PC-3 (cell line): Measurements from ENCODE around the gene HDX. TPM values are rescaled to one million over a fixed set of nuclear protein-coding genes. Genes with fewer than 3 reads are reported as not detected.
"Not testable (repeated sequence)": the region's sequence is repeated elsewhere in the genome, so short reads cannot be mapped to it uniquely, and the experiment has no call there.

ENCODE experiments used
- ATAC-seq: fragments of 200-7000 bp; cut with Tn5 transposase; 2 replicates; pipeline ENCODE4 v1.9.1; 2020; ENCODE audit warnings: mild to moderate bottlenecking, moderate library complexity
- BruUV-seq: library from RNA; stranded (reverse); fragments of 400-500 nt; replicated peaks from 2 replicates; lab custom pipeline; 2021; lab: Mats Ljungman, UMichigan
- CTCF ChIA-PET: fragments of 300-600 bp; sonication (Branson Sonifier 250); formaldehyde crosslinking; loops from one replicate; lab custom pipeline; 2022; ENCODE audit warnings: antibody characterized with exemption; lab: Charles Lee
- POLR2A ChIA-PET: fragments of 300-600 bp; sonication (Branson Sonifier 250); formaldehyde crosslinking; loops from one replicate; lab custom pipeline; 2022; ENCODE audit warnings: antibody characterized with exemption; ENCODE audit not compliant: unreplicated experiment; lab: Charles Lee
- DNase-seq: peaks from one replicate; pipeline ENCODE4 v3.0.0-alpha.2; 2015
- H2AFZ ChIP-seq: fragments of 300-600 bp; sonication (generic); 2 replicates; pipeline ENCODE4 v1.6.0; 2016; ENCODE audit warnings: antibody characterized with exemption, low read length
- H3F3A ChIP-seq: fragments of 300-600 bp; sonication (generic); one replicate; pipeline ENCODE4 v1.6.0; 2017; ENCODE audit warnings: antibody characterized with exemption, low read length, control low read depth, mild to moderate bottlenecking; ENCODE audit not compliant: unreplicated experiment
- H3K27ac ChIP-seq: fragments of 300-600 bp; sonication (generic); 2 replicates; pipeline ENCODE4 v1.5.1; 2016; ENCODE audit warnings: mild to moderate bottlenecking, low read length
- H3K27me3 ChIP-seq: fragments of 300-600 bp; sonication (generic); 2 replicates; pipeline ENCODE4 v1.6.1; 2016; ENCODE audit warnings: low read length, mixed read lengths
- H3K36me3 ChIP-seq: fragments of 300-600 bp; sonication (generic); 2 replicates; pipeline ENCODE4 v1.6.1; 2016; ENCODE audit warnings: low read depth, mixed run types, low read length, mixed read lengths
- H3K4me1 ChIP-seq: fragments of 300-600 bp; sonication (generic); 2 replicates; pipeline ENCODE4 v1.5.1; 2016; ENCODE audit warnings: low read length; ENCODE audit not compliant: insufficient read depth
- H3K4me2 ChIP-seq: fragments of 300-600 bp; sonication (generic); 2 replicates; pipeline ENCODE4 v1.6.0; 2016; ENCODE audit warnings: low read length
- H3K4me3 ChIP-seq: fragments of 300-600 bp; sonication (generic); 2 replicates; pipeline ENCODE4 v1.5.1; 2016; ENCODE audit warnings: mild to moderate bottlenecking, low read length, mixed read lengths
- H3K79me2 ChIP-seq: fragments of 300-600 bp; sonication (generic); 2 replicates; pipeline ENCODE4 v1.6.1; 2017; ENCODE audit warnings: low read length, mixed read lengths
- H3K9ac ChIP-seq: fragments of 300-600 bp; sonication (generic); 2 replicates; pipeline ENCODE4 v1.6.0; 2016; ENCODE audit warnings: mild to moderate bottlenecking, low read length
- H3K9me2 ChIP-seq: fragments of 300-600 bp; sonication (generic); replicated peaks from 2 replicates; pipeline ENCODE4 v1.6.1; 2016; ENCODE audit warnings: mixed run types, low read length, mixed read lengths
- H3K9me3 ChIP-seq: fragments of 300-600 bp; sonication (generic); 2 replicates; pipeline ENCODE4 v1.6.1; 2016; ENCODE audit warnings: low read length, mixed read lengths
- H4K20me1 ChIP-seq: fragments of 300-600 bp; sonication (generic); 2 replicates; pipeline ENCODE4 v1.6.1; 2016; ENCODE audit warnings: low read length, mixed read lengths
- EZH2 ChIP-seq: fragments of 300-600 bp; sonication (generic); IDR thresholded peaks from one replicate; pipeline ENCODE4 v1.6.1; 2017; ENCODE audit warnings: antibody characterized with exemption, mild to moderate bottlenecking, low read length; ENCODE audit not compliant: unreplicated experiment
- EZH2phosphoT487 ChIP-seq: fragments of 300-600 bp; sonication (generic); IDR thresholded peaks from 2 replicates; pipeline ENCODE4 v1.6.1; 2018; ENCODE audit warnings: mild to moderate bottlenecking, antibody characterized with exemption, low read length, borderline replicate concordance
- intact Hi-C: fragments of 100-400 bp; cut with micrococcal nuclease; formaldehyde crosslinking; loops from 2 replicates; pipeline ENCODE4 v1.9.0; 2023
- total RNA-seq: library from RNA; depleted of rRNA; stranded (reverse); fragments of >200 nt; gene quantifications from 2 replicates; pipeline ENCODE4 v1.2.3, GENCODE V29; 2014
- TF ChIP-seq, protein P1 (sequence below): fragments of 300-600 bp; sonication (generic); conservative IDR thresholded peaks from 2 replicates; pipeline ENCODE4 v1.5.1; 2017; ENCODE audit warnings: antibody characterized with exemption, low read depth, mild to moderate bottlenecking, low read length

Gene HDX
- total RNA-seq, 1 experiment from 2014 or later, result 3.4 TPM

DNA sequence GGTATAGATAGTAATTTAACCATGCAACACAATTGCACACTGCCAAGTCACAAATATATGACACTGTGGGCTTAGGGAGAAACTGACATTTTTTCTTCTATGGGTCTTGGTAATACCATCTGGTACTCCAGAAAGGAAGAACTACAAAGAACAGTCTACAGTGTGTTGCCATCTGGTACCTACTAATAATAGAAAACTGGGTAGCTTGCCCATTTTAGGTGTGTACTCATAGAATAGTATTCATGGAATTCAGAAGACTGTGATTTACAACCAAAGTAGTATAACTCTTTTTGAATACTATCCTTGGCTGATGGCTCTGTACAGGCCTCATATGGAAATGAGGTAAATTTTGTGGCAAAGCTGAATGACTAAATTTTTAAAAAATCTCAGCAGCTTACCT is 181.6 kb downstream of the HDX start:
- no peak overlapping the region for H3K4me3 ChIP-seq
- TF ChIP-seq EZH2, result no peak
- TF ChIP-seq EZH2phosphoT487, result no peak
- no peak for ATAC-seq

DNA sequence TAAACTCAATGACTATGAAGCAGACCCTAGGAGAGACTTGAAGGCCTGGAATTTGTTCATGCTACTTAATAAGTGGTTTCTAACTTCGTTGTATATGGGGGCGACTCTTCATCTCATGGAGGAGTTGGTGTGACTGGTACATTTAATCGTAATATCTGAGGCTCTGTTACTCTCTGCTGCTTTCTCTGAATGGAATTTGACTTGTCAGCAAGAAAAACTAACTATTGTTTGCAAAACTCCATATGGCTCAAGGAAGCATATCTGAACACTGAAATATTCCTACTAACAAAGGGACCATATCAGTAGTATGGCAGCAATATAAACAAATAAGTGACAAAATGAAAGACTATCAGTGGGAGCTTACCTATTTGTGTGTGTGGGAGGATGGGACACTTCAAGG is 182.2 kb downstream of the HDX start:
- H4K20me1 ChIP-seq, result no peaks in the 10 kb centered on the region
- ATAC-seq, result no peak
- no peak overlapping the region for H3K27ac ChIP-seq
- no peak overlapping the region for H2AFZ ChIP-seq
- H3F3A ChIP-seq, result no peaks in the 10 kb centered on the region
- H3K79me2 ChIP-seq, result no peaks in the 10 kb centered on the region
- no peak overlapping the region for H3K4me3 ChIP-seq
- no peaks in the 10 kb centered on the region for H3K36me3 ChIP-seq
- no peak overlapping the region for H3K4me2 ChIP-seq
- no TSS peak for BruUV-seq
- DNase-seq, result no peak
- ChIA-PET CTCF (no interaction called here), POLR2A (no interaction called here)
- no peaks in the 10 kb centered on the region for H3K4me1 ChIP-seq
- TF ChIP-seq EZH2, result no peak
- no peak for TF ChIP-seq EZH2phosphoT487
- TF ChIP-seq, protein P1, sequence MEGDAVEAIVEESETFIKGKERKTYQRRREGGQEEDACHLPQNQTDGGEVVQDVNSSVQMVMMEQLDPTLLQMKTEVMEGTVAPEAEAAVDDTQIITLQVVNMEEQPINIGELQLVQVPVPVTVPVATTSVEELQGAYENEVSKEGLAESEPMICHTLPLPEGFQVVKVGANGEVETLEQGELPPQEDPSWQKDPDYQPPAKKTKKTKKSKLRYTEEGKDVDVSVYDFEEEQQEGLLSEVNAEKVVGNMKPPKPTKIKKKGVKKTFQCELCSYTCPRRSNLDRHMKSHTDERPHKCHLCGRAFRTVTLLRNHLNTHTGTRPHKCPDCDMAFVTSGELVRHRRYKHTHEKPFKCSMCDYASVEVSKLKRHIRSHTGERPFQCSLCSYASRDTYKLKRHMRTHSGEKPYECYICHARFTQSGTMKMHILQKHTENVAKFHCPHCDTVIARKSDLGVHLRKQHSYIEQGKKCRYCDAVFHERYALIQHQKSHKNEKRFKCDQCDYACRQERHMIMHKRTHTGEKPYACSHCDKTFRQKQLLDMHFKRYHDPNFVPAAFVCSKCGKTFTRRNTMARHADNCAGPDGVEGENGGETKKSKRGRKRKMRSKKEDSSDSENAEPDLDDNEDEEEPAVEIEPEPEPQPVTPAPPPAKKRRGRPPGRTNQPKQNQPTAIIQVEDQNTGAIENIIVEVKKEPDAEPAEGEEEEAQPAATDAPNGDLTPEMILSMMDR, result no peak
- no peaks in the 10 kb centered on the region for H3K9me2 ChIP-seq
- no peaks in the 10 kb centered on the region for H3K9me3 ChIP-seq
- no peaks in the 10 kb centered on the region for H3K27me3 ChIP-seq
- intact Hi-C loops, result no loop called here
- no peak overlapping the region for H3K9ac ChIP-seq

More for the DNA sequence above, 181.6 kb downstream of the HDX start:
- Histone ChIP-seq H3K9ac (no peak overlapping the region), H3K4me1 (no peaks in the 10 kb centered on the region), H3K36me3 (no peaks in the 10 kb centered on the region), H3K79me2 (no peaks in the 10 kb centered on the region), H4K20me1 (no peaks in the 10 kb centered on the region), H3K4me2 (no peak overlapping the region), H3K9me2 (no peaks in the 10 kb centered on the region), H2AFZ (no peak overlapping the region), H3K27me3 (no peaks in the 10 kb centered on the region), H3F3A (no peaks in the 10 kb centered on the region), H3K27ac (no peak overlapping the region), H3K9me3 (no peaks in the 10 kb centered on the region)
- DNase-seq, result no peak
- intact Hi-C loops, result no loop called here
- POLR2A ChIA-PET, result no interaction called here
- CTCF ChIA-PET, result no interaction called here
- no TSS peak for BruUV-seq

DNA sequence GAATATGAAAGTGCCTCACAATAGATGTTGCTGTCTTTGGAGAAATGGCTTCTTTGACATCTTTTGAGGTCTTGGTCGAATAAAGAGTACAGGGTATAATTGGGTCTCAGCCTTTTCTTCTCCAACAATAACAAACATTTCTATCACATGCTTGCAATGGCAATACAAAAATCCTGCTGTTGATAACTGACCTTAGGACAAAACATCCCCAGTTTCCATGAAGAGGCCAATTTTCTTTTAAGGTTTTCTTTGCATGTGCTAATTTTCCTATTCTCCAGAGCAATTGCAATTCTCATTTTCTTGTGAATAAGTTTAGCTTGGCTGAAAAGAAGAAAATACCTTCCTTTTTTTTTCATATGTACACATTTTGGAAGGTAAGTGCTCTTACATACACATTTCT is 183.6 kb downstream of the HDX start:
- no peak for ATAC-seq
- Histone ChIP-seq H3K4me1 (no peaks in the 10 kb centered on the region), H3K9me2 (no peaks in the 10 kb centered on the region), H3F3A (no peaks in the 10 kb centered on the region), H2AFZ (no peak overlapping the region), H3K27ac (no peak overlapping the region), H3K79me2 (no peaks in the 10 kb centered on the region), H3K4me2 (no peak overlapping the region), H3K4me3 (no peak overlapping the region), H4K20me1 (no peaks in the 10 kb centered on the region), H3K36me3 (no peaks in the 10 kb centered on the region), H3K9ac (no peak overlapping the region), H3K9me3 (no peaks in the 10 kb centered on the region), H3K27me3 (no peaks in the 10 kb centered on the region)
- DNase-seq, result no peak
- intact Hi-C loops, result no loop called here
- TF ChIP-seq, protein P1, result no peak
- no peak for TF ChIP-seq EZH2phosphoT487
- ChIA-PET POLR2A (no interaction called here), CTCF (no interaction called here)
- no TSS peak for BruUV-seq

DNA sequence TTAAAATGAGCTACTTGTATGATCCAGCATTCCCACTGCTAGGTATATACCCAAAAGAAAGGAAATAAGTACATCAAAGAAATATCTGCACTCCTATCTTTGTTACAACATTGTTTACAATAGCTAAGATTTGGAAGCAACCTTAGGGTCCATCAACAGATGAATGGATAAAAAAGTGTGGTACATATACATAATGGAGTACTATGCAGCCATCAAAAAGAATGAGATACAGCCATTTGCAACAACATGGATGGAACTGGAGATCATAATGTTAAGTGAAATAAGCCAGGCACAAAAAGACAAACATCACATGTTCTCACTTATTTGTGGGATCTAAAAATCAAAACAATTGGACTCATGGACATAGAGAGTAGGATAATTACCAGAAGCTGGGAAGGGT is 186.3 kb downstream of the HDX start:
- H4K20me1 ChIP-seq, H3F3A ChIP-seq, H3K4me3 ChIP-seq, POLR2A ChIA-PET, BruUV-seq, H3K9me3 ChIP-seq, H3K4me1 ChIP-seq, H3K9ac ChIP-seq, DNase-seq, H3K9me2 ChIP-seq, H3K27ac ChIP-seq, H3K27me3 ChIP-seq, H3K79me2 ChIP-seq, ATAC-seq, H2AFZ ChIP-seq, intact Hi-C loops, H3K4me2 ChIP-seq, CTCF ChIA-PET, H3K36me3 ChIP-seq: not testable (repeated sequence)
